Activated CD8-positive, alpha-beta memory T cell treated with anti-CD3 and anti-CD28 coated beads for 4 hours (primary cell): ENCODE data around the gene CMKLR1.

Experiments used
- DNase-seq, 2 donors: peaks; one replicate each; pipeline ENCODE4 v3.0.0-alpha.2; 2020; ENCODE audit warnings: low read depth in 2 of 2

The CMKLR1 gene

DNA sequence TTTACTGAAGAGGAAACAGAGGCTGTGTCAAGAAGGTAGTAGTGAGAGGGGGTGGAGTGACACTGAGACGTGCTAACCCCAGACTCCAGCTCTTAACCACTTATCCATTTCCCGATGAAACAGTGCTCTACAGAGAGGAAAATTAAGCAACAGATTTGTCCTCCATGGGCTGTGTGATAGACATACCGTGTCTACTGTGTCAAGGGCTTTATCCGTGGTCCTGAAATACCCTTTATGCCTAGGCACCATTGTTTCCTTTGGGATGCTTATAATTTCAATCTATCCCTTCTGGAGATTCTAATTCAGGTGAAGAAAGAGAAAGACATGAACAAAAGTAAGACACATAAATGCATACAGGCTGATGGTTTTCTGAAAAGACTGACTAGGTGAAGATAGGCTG, 71.7 kb downstream of the CMKLR1 start:
- DNase-seq = no peak

DNA sequence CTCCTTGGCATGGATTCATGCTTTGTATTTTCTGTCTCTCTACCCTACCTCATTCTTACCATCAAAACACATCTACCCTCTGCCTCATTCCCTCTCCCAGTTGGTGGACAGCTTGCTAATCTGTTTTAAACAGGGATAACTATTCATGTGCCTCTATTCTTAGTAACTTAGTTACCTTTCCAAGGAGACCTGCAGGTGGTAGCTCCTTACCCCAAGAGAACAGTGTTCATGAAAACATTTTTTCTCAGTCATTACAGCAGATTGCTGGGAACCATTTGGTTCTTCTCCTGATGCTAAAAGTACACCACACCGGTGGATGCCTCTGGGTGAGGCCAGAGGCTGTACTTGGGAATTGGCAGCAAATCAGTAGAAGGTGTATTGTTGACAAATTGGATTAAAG, 73.0 kb downstream of the CMKLR1 start:
- DNase-seq = no peak

DNA sequence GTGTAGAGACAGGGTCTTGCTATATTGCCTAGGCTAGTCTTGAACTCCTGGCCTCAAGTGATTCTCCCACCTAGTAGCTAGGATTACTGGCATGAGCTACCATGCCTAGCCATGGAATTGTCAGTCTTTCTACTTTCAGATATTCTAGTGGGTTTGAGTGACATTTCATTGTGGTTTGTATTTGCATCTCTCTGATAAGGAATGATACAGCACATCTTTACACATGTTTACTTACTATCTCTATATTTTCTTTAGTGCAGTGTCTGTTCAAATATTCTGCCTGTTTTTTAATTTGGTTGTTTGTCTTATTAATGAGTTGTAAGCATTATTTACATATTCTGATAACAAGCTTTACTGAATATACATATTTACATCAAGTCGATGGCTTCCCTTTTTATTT, 73.6 kb downstream of the CMKLR1 start:
- DNase-seq = no peak

GRCh38 chr12:108260969-108261368, 78.1 kb downstream of the CMKLR1 start:
- no peak for DNase-seq

GRCh38 chr12:108260039-108260438, 79.1 kb downstream of the CMKLR1 start:
- DNase-seq = no peak

DNA sequence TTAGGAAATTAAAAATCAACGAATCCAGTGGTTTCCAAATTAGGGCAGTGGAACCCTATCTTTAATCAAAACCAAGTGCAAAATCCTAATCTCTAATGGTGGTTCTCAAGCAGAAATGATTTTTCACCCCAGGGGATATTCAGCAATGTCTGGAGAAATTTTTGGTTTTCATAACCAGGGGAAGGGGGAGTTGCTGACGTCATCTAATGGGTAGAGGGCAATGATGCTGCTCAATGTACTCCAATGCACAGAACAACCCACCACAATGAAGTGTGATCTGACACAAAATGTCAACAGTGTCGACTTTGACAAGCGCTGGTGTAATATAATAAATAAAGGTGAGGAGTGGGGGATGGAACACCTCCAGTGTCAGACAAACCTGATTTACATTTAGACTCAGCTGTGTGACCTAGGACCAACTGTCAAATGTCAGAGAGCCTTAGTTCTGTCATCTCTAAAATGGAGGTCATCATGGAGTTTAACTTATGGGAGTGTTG, 81.5 kb downstream of the CMKLR1 start:
- DNase-seq = no peak

- no peak for DNase-seq
These were observed 82.1 kb downstream of the CMKLR1 start for GRCh38 chr12:108257004-108257403.

DNA sequence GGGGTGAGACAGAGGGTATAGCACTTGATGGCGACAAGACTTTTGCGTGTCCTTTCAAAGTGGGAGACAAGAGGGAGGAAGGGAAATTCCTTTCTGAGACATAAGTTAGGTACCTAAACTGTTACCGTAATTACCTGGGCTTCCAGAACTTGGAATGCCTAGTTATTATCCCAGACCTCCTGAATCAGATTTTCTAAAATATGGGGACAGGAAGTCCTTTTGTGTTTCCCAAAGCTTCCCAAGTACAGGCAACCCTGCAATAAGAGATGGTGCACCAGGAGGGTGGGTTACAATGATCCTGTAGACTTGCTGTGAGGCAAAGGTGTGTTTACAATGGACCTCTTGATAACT, 83.9 kb downstream of the CMKLR1 start:
- no peak for DNase-seq

DNA sequence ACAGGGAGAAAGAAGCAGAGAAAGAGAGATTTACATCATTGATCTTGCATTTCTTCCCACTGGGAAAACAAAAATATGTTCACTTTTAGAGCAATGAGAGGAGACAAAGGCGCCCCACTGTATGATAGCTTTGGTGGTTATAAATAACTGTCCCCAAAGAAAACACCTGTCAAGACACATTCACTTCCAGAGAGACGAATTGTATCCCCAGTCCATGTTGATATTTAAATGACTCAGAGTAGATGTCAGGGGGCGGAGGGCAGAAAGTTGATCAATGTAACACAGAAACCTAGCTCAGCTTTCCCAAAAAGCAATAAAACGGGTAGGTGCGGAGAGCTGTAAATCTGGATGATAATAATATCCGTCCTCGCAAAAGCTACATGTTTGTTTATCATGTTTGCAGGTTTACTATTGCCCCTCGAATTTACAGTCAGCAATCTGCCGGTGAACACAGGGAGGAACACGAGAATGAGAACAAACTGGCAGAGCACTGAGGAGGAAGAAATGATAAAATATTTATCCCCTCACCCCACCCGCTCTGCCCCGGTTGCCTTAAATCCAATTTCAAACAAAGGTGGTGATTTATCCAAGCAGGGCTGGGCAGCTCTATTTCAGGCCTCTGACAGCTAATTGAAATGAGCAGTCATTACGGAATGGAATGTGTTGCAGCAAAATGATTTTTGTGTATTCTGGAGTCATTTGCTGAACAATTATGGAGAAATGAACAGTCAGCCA, 84.4 kb downstream of the CMKLR1 start:
- DNase-seq = no peak

DNA sequence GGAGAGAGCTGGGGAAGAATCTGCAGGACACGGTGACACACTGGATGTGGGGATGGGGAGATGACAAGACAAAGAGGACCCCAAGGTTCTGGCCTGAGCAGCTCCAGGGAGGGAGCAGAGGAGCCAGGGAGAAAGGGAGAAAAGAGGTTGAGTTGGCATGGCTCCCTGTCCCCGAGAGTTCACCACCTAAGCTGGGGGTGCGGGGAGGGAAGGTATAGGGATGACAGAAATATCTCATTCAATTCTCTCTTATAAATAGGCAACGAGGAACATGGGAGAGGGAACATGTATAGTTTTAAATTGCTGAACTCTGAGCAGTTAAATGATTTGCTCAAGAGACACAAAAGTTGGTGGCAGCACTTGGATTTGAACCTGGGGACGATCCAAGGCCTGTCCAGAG, 85.1 kb downstream of the CMKLR1 start:
- DNase-seq = no peak

DNA sequence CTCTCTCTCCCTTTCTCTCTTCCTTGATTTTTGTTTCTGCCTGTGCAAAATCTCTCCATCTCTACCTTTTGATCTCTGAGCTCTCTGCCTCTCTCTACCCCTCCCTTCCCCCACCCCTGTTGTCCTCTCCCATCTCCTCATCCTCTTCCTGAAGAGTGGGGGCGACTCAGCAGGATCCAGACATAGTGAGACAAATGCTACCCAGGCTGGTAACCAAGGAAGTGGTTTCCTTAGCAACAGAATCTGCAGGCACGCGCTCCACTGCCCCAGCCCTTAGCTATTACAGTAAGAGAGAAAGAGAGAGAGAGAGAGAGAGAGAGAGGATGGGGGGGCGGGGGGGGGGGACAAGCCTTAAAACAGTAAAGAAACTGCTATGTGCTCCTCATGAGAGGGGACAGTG, 85.6 kb downstream of the CMKLR1 start:
- DNase-seq = no peak

GRCh38 chr12:108252523-108252922, 86.6 kb downstream of the CMKLR1 start:
- DNase-seq = no peak

- no peak for DNase-seq
These were observed 91.1 kb downstream of the CMKLR1 start for GRCh38 chr12:108248011-108248410.

- DNase-seq = no peak
These were observed 92.0 kb downstream of the CMKLR1 start for GRCh38 chr12:108247130-108247529.

- DNase-seq = no peak
These were observed 97.0 kb downstream of the CMKLR1 start for GRCh38 chr12:108241986-108242703.

DNA sequence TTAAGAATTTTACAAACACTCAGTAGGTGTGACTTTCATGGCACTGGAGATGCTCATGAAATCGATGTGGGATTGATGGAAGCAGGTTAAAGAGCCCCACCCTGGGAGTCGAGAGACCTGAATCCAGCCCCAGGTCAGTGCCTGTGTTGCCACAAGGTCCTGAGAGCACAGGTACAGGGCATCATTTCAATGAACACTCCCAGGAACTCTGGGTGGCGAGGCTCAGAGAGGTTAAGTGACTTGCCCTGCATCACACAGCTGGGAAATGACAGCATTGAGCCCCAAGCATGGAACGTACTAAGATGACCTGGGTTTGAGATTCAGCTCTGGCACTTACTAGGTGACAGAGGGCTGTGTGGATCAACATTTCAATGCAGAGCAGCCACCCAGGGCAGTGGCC, 98.2 kb downstream of the CMKLR1 start:
- DNase-seq = no peak

DNA sequence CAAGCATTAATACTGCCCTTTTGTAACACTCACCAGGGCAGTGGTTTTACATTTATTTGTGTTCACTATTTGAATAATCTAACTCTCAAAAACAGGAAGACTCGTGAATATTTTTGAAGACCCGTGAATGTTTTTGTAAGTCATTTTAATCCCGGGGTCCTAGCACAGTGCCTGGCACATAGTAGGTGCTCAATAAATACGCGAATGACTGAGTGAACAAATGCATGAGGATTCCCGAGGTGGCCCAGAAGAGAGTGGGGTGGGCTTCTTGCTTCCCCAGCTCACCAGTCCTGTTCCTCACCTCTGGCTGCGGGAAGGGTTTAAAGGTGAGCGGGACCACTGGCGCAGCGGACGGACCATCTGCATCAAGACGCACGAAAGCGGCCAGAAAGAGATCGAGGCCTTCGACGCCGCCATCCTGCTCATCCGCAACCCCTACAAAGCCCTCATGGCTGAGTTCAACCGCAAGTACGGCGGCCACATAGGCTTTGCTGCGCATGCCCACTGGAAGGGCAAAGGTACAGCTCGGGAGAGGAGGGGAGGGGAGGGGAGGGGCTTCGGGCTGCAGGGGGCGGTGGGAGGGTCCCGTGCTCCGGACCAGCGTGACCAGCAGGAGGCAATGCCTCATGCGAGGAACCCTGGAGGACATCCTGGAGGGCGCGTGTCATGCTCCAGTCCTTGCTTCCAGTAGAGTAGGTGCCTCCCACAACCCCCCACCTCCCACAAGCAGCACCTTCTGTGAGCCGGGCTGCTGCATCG, 98.9 kb downstream of the CMKLR1 start:
- DNase-seq = no peak

GRCh38 chr12:108239378-108239777, 99.7 kb downstream of the CMKLR1 start:
- DNase-seq = no peak

DNA sequence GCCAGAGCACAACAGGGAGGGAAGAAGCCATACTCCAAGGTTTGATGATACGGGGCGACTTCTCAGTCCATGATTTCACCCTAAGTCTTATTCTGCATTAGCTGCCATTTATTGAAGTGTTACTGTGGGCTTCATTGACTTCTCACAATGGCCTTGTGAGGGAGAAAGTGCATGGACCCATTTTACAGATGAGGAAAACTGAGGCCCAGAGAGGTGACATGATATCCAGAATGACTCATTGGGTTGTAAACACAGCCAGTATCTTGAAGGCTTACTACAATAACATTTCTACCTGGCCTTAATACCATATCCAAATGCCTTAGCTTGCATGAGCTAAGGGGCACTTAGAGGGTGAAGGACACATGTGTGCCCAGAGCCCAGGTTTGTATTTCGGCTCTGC, 100.6 kb downstream of the CMKLR1 start:
- DNase-seq = no peak
